ENCODE results near the gene DCLK3.

DCLK3 gene

DNA sequence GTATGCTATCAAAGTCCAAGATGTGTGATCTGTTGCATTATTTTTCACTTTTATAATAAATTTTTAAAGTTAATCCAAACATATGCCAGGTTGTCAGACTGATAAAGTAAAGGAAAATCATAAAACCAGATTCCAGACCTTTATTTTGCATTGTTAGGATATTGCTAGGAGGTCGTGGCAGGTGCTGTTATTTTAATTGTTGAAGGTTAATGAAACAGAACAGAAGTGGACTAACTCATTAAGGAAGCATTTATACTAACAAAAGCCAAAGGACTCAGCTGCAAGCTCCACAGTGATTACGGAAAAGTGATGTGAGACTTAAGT, 63.1 kb downstream of the DCLK3 start:
- no peaks in the 10 kb centered on the region for H3K9me3 ChIP-seq (ENCODE audit: insufficient read depth, low read depth, low read length)
- no peaks in the 10 kb centered on the region for H3K27me3 ChIP-seq (ENCODE audit: insufficient read depth, low read length)
- no peak overlapping the region for H3K4me3 ChIP-seq (ENCODE audit: low read depth, low read length)
- H2BK120ac ChIP-seq (ENCODE audit: insufficient read depth, low read length, poor library complexity): no peak overlapping the region
- no peaks in the 10 kb centered on the region for H3K36me3 ChIP-seq (ENCODE audit: control insufficient read depth in 1 of 2, insufficient read depth in 2 of 2, low read length in 2 of 2)
- H3K79me2 ChIP-seq (ENCODE audit: control insufficient read depth, insufficient read depth, low read length, poor library complexity): no peaks in the 10 kb centered on the region
- no peak overlapping the region for H3K4me2 ChIP-seq (ENCODE audit: low read length)
- no peak overlapping the region for H2BK12ac ChIP-seq (ENCODE audit: low read length)
- no peak overlapping the region for H3K18ac ChIP-seq (ENCODE audit: low read length)
- H4K12ac ChIP-seq (ENCODE audit: low read depth, low read length): no peak overlapping the region
- H2AFZ ChIP-seq (ENCODE audit: insufficient read depth, low read length, poor library complexity): no peak overlapping the region
- no CpG with 5 or more reads among the region's 2 CpGs for WGBS (ENCODE audit: extremely low coverage, insufficient coverage, insufficient read length)
- no peak overlapping the region for H2BK5ac ChIP-seq (ENCODE audit: low read depth, low read length, poor library complexity)
- peaks cover 0 to 3% of the 10 kb centered on the region in 2 experiments for H3K4me1 ChIP-seq (ENCODE audit: control insufficient read depth in 1 of 2, insufficient read depth in 2 of 2, low read length in 2 of 2)
- no peak for DNase-seq
- no peaks in the 10 kb centered on the region for H3K79me1 ChIP-seq (ENCODE audit: low read length)
- no peak overlapping the region for H3K23ac ChIP-seq (ENCODE audit: low read length)
- H3K4ac ChIP-seq (ENCODE audit: low read depth, low read length): no peak overlapping the region
- no peak overlapping the region for H3K14ac ChIP-seq (ENCODE audit: low read length)
- no peak overlapping the region for H4K91ac ChIP-seq (ENCODE audit: low read depth, low read length)
- H4K8ac ChIP-seq (ENCODE audit: low read depth, low read length): no peak overlapping the region
- no peak overlapping the region for H3K27ac ChIP-seq (ENCODE audit: low read depth, low read length)
- no peak overlapping the region for H3K9ac ChIP-seq (ENCODE audit: low read length)
- H2AK5ac ChIP-seq (ENCODE audit: low read length): no peak overlapping the region

DNA sequence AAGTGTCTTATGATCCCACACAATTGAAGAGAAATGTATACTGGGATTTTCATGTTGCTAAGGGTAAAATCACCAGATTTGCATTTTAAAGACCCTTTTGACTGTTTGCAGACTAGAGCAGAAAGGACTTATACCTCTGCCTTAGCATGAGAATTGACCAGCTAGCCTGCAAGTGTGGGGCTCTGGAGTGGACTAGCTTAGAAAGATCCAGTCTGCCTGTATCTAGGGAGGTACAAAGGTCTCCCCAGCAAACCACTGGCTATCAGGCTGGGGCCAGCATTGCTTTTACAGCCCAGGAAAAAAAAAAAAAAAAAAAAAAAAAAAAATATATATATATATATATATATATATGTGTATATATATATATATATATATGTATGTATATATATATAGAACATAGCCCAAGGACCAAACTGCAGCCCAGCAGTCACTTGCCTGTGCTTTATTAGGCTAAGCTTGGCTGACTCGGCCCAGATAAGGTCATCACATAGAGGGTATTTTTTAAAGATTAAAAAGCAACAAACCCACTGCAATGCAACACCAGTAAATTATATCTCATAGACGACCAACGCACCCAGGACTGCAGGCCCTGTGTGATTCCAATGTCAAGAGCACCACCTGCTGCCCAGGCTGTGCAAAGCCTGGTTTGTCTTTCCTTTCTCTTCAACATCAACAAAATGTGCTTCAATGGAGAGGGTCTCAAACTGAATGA, 63.7 kb downstream of the DCLK3 start:
- H3K4me3 ChIP-seq (ENCODE audit: low read depth, low read length): no peak overlapping the region
- H3K18ac ChIP-seq (ENCODE audit: low read length): no peak overlapping the region
- no peak overlapping the region for H2BK12ac ChIP-seq (ENCODE audit: low read length)
- H2BK5ac ChIP-seq (ENCODE audit: low read depth, low read length, poor library complexity): no peak overlapping the region
- no peaks in the 10 kb centered on the region for H3K79me2 ChIP-seq (ENCODE audit: control insufficient read depth, insufficient read depth, low read length, poor library complexity)
- no peak overlapping the region for H4K12ac ChIP-seq (ENCODE audit: low read depth, low read length)
- H3K9me3 ChIP-seq (ENCODE audit: insufficient read depth, low read depth, low read length): no peaks in the 10 kb centered on the region
- H4K8ac ChIP-seq (ENCODE audit: low read depth, low read length): no peak overlapping the region
- H2AK5ac ChIP-seq (ENCODE audit: low read length): no peak overlapping the region
- H3K4me2 ChIP-seq (ENCODE audit: low read length): no peak overlapping the region
- H3K27me3 ChIP-seq (ENCODE audit: insufficient read depth, low read length): no peaks in the 10 kb centered on the region
- peaks cover 0 to 3% of the 10 kb centered on the region in 2 experiments for H3K4me1 ChIP-seq (ENCODE audit: control insufficient read depth in 1 of 2, insufficient read depth in 2 of 2, low read length in 2 of 2)
- peak; percentile 42 to 74 for DNase-seq
- no peak overlapping the region for H3K14ac ChIP-seq (ENCODE audit: low read length)
- no peak overlapping the region for H3K4ac ChIP-seq (ENCODE audit: low read depth, low read length)
- H3K79me1 ChIP-seq (ENCODE audit: low read length): no peaks in the 10 kb centered on the region
- H3K9ac ChIP-seq (ENCODE audit: low read length): no peak overlapping the region
- no CpG with 5 or more reads among the region's 3 CpGs for WGBS (ENCODE audit: extremely low coverage, insufficient coverage, insufficient read length)
- no peak overlapping the region for H3K27ac ChIP-seq (ENCODE audit: low read depth, low read length)
- no peak overlapping the region for H2BK120ac ChIP-seq (ENCODE audit: insufficient read depth, low read length, poor library complexity)
- H3K36me3 ChIP-seq (ENCODE audit: control insufficient read depth in 1 of 2, insufficient read depth in 2 of 2, low read length in 2 of 2): no peaks in the 10 kb centered on the region
- H4K91ac ChIP-seq (ENCODE audit: low read depth, low read length): no peak overlapping the region
- H2AFZ ChIP-seq (ENCODE audit: insufficient read depth, low read length, poor library complexity): no peak overlapping the region
- no peak overlapping the region for H3K23ac ChIP-seq (ENCODE audit: low read length)

DNA sequence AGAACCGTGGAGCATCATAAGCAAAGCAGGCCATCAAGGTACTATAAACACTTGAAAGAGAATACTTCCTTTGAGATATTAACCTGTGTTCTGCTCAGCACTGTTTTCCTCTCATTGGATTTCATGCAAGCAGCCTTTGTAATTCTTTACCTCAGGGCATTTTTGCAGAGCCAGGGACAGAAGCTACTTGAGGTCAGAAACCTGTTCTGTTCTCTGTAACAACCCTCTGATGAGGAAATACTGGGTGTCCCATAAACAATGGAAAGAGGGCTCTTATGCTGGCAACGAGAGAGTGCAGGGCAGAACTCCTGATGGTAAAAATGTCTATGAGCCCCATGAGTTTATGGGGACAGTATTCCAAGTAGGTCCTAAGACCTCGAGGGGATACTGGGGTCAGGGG, 66.0 kb downstream of the DCLK3 start:
- H3K14ac ChIP-seq (ENCODE audit: low read length): no peak overlapping the region
- no peak overlapping the region for H2BK5ac ChIP-seq (ENCODE audit: low read depth, low read length, poor library complexity)
- H3K4me3 ChIP-seq (ENCODE audit: low read depth, low read length): no peak overlapping the region
- no CpG with 5 or more reads among the region's 3 CpGs for WGBS (ENCODE audit: extremely low coverage, insufficient coverage, insufficient read length)
- H4K91ac ChIP-seq (ENCODE audit: low read depth, low read length): no peak overlapping the region
- H4K8ac ChIP-seq (ENCODE audit: low read depth, low read length): no peak overlapping the region
- H2AK5ac ChIP-seq (ENCODE audit: low read length): no peak overlapping the region
- H3K23ac ChIP-seq (ENCODE audit: low read length): no peak overlapping the region
- no peak overlapping the region for H4K12ac ChIP-seq (ENCODE audit: low read depth, low read length)
- H2BK120ac ChIP-seq (ENCODE audit: insufficient read depth, low read length, poor library complexity): no peak overlapping the region
- H2BK12ac ChIP-seq (ENCODE audit: low read length): no peak overlapping the region
- no peaks in the 10 kb centered on the region for H3K9me3 ChIP-seq (ENCODE audit: insufficient read depth, low read depth, low read length)
- peaks cover 0 to 3% of the 10 kb centered on the region in 2 experiments for H3K4me1 ChIP-seq (ENCODE audit: control insufficient read depth in 1 of 2, insufficient read depth in 2 of 2, low read length in 2 of 2)
- H2AFZ ChIP-seq (ENCODE audit: insufficient read depth, low read length, poor library complexity): no peak overlapping the region
- DNase-seq: peak in 1 of 2 donors; percentile 32
- no peaks in the 10 kb centered on the region for H3K36me3 ChIP-seq (ENCODE audit: control insufficient read depth in 1 of 2, insufficient read depth in 2 of 2, low read length in 2 of 2)
- H3K18ac ChIP-seq (ENCODE audit: low read length): no peak overlapping the region
- no peak overlapping the region for H3K27ac ChIP-seq (ENCODE audit: low read depth, low read length)
- no peak overlapping the region for H3K4ac ChIP-seq (ENCODE audit: low read depth, low read length)
- H3K9ac ChIP-seq (ENCODE audit: low read length): no peak overlapping the region
- no peaks in the 10 kb centered on the region for H3K27me3 ChIP-seq (ENCODE audit: insufficient read depth, low read length)
- no peaks in the 10 kb centered on the region for H3K79me1 ChIP-seq (ENCODE audit: low read length)
- no peaks in the 10 kb centered on the region for H3K79me2 ChIP-seq (ENCODE audit: control insufficient read depth, insufficient read depth, low read length, poor library complexity)
- no peak overlapping the region for H3K4me2 ChIP-seq (ENCODE audit: low read length)

GRCh38 chr3:36697229-36698001, 66.9 kb downstream of the DCLK3 start:
- H3K27me3 ChIP-seq (ENCODE audit: insufficient read depth, low read length): no peaks in the 10 kb centered on the region
- WGBS (ENCODE audit: extremely low coverage, insufficient coverage, insufficient read length): no CpG with 5 or more reads among the region's 8 CpGs

More at GRCh38 chr3:36697229-36698001, 66.9 kb downstream of the DCLK3 start:
- Histone ChIP-seq H3K4me1 (ENCODE audit: control insufficient read depth in 1 of 2, insufficient read depth in 2 of 2, low read length in 2 of 2) (peaks cover 0 to 3% of the 10 kb centered on the region in 2 experiments), H2BK12ac (ENCODE audit: low read length) (no peak overlapping the region), H2BK5ac (ENCODE audit: low read depth, low read length, poor library complexity) (no peak overlapping the region), H2AFZ (ENCODE audit: insufficient read depth, low read length, poor library complexity) (no peak overlapping the region), H2AK5ac (ENCODE audit: low read length) (no peak overlapping the region), H4K91ac (ENCODE audit: low read depth, low read length) (no peak overlapping the region), H3K4me3 (ENCODE audit: low read depth, low read length) (no peak overlapping the region), H3K27ac (ENCODE audit: low read depth, low read length) (no peak overlapping the region), H3K23ac (ENCODE audit: low read length) (no peak overlapping the region), H4K8ac (ENCODE audit: low read depth, low read length) (no peak overlapping the region), H3K14ac (ENCODE audit: low read length) (no peak overlapping the region), H3K4ac (ENCODE audit: low read depth, low read length) (no peak overlapping the region), H3K79me2 (ENCODE audit: control insufficient read depth, insufficient read depth, low read length, poor library complexity) (no peaks in the 10 kb centered on the region), H3K18ac (ENCODE audit: low read length) (no peak overlapping the region), H2BK120ac (ENCODE audit: insufficient read depth, low read length, poor library complexity) (no peak overlapping the region), H3K4me2 (ENCODE audit: low read length) (no peak overlapping the region), H3K79me1 (ENCODE audit: low read length) (no peaks in the 10 kb centered on the region), H4K12ac (ENCODE audit: low read depth, low read length) (no peak overlapping the region), H3K36me3 (ENCODE audit: control insufficient read depth in 1 of 2, insufficient read depth in 2 of 2, low read length in 2 of 2) (no peaks in the 10 kb centered on the region), H3K9ac (ENCODE audit: low read length) (no peak overlapping the region), H3K9me3 (ENCODE audit: insufficient read depth, low read depth, low read length) (no peaks in the 10 kb centered on the region)
- DNase-seq: no peak

Data from trophoblast cell (in vitro differentiated cells and primary cell).